SU-DHL-6 (cell line): ENCODE results near the gene YEATS4.

ENCODE experiments used
- H2AFZ ChIP-seq: fragments of 200-600 bp; sonication (generic); 2 replicates; pipeline ENCODE4 v1.6.1; 2014; ENCODE audit warnings: low read depth, mild to moderate bottlenecking, moderate library complexity, mixed read lengths, antibody characterized with exemption, low read length; ENCODE audit not compliant: severe bottlenecking
- H3F3A ChIP-seq: fragments of 200-600 bp; shearing (Covaris generic); 2 replicates; pipeline ENCODE4 v1.6.0; 2016; ENCODE audit warnings: antibody characterized with exemption, mild to moderate bottlenecking; ENCODE audit not compliant: insufficient read depth
- H3K27ac ChIP-seq: fragments of 200-600 bp; sonication (generic); 2 replicates; pipeline ENCODE4 v1.5.1; 2016; ENCODE audit warnings: low read depth, mild to moderate bottlenecking, low read length, moderate library complexity, mixed read lengths
- H3K27me3 ChIP-seq: fragments of 200-600 bp; sonication (generic), shearing (Covaris generic); 2 replicates; pipeline ENCODE4 v1.6.0; 2014; ENCODE audit warnings: mild to moderate bottlenecking, low read length
- H3K36me3 ChIP-seq: fragments of 200-600 bp; sonication (generic); 2 replicates; pipeline ENCODE4 v1.6.1; 2014; ENCODE audit warnings: mild to moderate bottlenecking, low read length, mixed read lengths
- H3K4me2 ChIP-seq: fragments of 300-600, 200-600 bp; shearing (Covaris generic), sonication (generic); 2 replicates; pipeline ENCODE4 v1.6.0; 2014; ENCODE audit warnings: low read length, low read depth, mild to moderate bottlenecking; ENCODE audit not compliant: poor library complexity, severe bottlenecking
- H3K4me3 ChIP-seq: fragments of 200-600 bp; sonication (generic); 2 replicates; pipeline ENCODE4 v1.5.1; 2014; ENCODE audit warnings: antibody characterized with exemption, low read length, mild to moderate bottlenecking, mixed read lengths; ENCODE audit not compliant: insufficient read depth, poor library complexity, severe bottlenecking
- H3K79me2 ChIP-seq: fragments of 200-600 bp; sonication (generic); 2 replicates; pipeline ENCODE4 v1.6.1; 2014; ENCODE audit warnings: mild to moderate bottlenecking, low read length, moderate library complexity; ENCODE audit not compliant: insufficient read depth
- H3K9ac ChIP-seq: fragments of 200-600 bp; sonication (generic); 2 replicates; pipeline ENCODE4 v1.7.0; 2014; ENCODE audit warnings: mild to moderate bottlenecking, low read length
- H3K9me2 ChIP-seq: fragments of 200-600 bp; sonication (generic); replicated peaks from 2 replicates; pipeline ENCODE4 v1.6.1; 2014; ENCODE audit warnings: low read length; ENCODE audit not compliant: insufficient read depth
- H3K9me3 ChIP-seq: fragments of 200-600 bp; sonication (generic); 2 replicates; pipeline ENCODE4 v1.6.1; 2014; ENCODE audit warnings: low read length, mixed read lengths; ENCODE audit not compliant: insufficient read depth
- H4K20me1 ChIP-seq: fragments of 200-600 bp; sonication (generic); 2 replicates; pipeline ENCODE4 v1.6.1; 2014; ENCODE audit warnings: low read depth, mild to moderate bottlenecking, antibody characterized with exemption, low read length, moderate library complexity, mixed read lengths
- CTCF ChIP-seq: fragments of 200-600 bp; sonication (generic); IDR thresholded peaks from one replicate; pipeline ENCODE4 v1.5.1; 2017; ENCODE audit warnings: antibody characterized with exemption, mild to moderate bottlenecking, low read length, moderate library complexity; ENCODE audit not compliant: insufficient read depth, poor library complexity, severe bottlenecking
- EZH2phosphoT487 ChIP-seq: fragments of 200-600 bp; sonication (generic), shearing (Covaris generic); conservative IDR thresholded peaks from 2 replicates; pipeline ENCODE4 v1.6.1; 2018; ENCODE audit warnings: mild to moderate bottlenecking, antibody characterized with exemption, low read length, moderate library complexity, mixed read lengths

Gene YEATS4

DNA sequence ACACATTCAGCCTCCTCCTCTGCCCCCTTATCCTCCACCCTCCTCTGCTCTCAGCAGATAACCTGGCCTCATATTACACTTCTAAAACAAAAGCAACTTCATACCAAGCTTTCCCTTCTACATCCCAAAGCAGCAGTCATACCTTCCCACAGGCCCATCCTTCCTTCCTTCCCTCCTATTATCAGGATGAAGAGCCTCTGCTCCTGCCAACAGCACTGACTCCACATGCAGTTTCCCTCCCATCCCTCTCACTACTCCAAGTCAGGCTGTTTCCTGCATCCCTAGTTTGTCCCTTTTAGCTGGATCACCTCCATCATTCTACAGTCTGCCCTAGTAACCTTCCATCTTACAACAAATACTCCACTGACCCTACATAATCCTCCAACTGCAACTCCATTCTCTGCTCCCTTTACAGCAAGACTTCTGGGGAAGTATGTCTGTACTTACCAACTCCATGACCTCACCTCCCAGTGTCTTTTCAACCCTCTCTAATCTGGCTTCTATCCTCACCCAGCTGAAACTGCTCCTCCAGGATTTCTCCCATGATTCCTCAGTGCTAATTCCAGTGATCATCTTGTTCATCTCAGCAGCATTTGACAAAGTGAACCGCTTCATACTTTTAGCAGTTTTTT, 4.9 kb upstream of the YEATS4 start:
- TF ChIP-seq CTCF: no peak
- TF ChIP-seq EZH2phosphoT487: no peak
- H3K36me3 ChIP-seq: no peaks in the 10 kb centered on the region
- H3F3A ChIP-seq: peaks cover 5% of the 10 kb centered on the region; the same call in 1 of the 2 replicates
- H3K9ac ChIP-seq: no peak overlapping the region
- H3K27me3 ChIP-seq: no peaks in the 10 kb centered on the region
- no peak overlapping the region for H3K4me2 ChIP-seq
- no peaks in the 10 kb centered on the region; the same call in 1 of the 2 replicates for H3K79me2 ChIP-seq
- H2AFZ ChIP-seq: no peak overlapping the region
- no peaks in the 10 kb centered on the region for H3K9me2 ChIP-seq
- H4K20me1 ChIP-seq: no peaks in the 10 kb centered on the region
- no peaks in the 10 kb centered on the region for H3K9me3 ChIP-seq
- H3K4me3 ChIP-seq: no peak overlapping the region
- H3K27ac ChIP-seq: no peak overlapping the region

GRCh38 chr12:69355363-69356028, 4.0 kb upstream of the YEATS4 start:
- Histone ChIP-seq H3K27ac (no peak overlapping the region), H3K9ac (no peak overlapping the region), H4K20me1 (no peaks in the 10 kb centered on the region), H3F3A (peaks cover 5% of the 10 kb centered on the region; the same call in 1 of the 2 replicates), H3K4me2 (no peak overlapping the region), H2AFZ (no peak overlapping the region), H3K9me2 (no peaks in the 10 kb centered on the region), H3K36me3 (no peaks in the 10 kb centered on the region), H3K27me3 (no peaks in the 10 kb centered on the region), H3K9me3 (no peaks in the 10 kb centered on the region), H3K4me3 (no peak overlapping the region), H3K79me2 (peaks cover 8% of the 10 kb centered on the region)
- TF ChIP-seq EZH2phosphoT487: no peak
- TF ChIP-seq CTCF: no peak

DNA sequence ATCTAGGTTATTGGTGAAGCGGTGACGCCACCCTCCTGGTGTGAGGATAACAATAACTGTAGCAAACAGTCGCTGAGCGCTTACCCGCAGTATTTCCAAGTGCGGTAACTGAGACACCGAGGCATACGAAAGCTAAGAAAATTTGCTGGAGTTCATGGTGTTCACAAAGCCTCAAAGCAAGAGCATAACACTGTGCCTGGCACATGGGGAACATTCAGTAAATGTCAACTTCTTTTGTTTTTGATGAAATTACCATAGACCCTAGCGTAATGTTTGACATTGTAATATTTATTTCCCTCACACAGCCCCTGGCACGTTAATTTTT, 767 bp downstream of the YEATS4 start:
- H3K79me2 ChIP-seq: peaks cover 53% of the 10 kb centered on the region

More for the DNA sequence above, 767 bp downstream of the YEATS4 start:
- Histone ChIP-seq H3K9me2 (no peaks in the 10 kb centered on the region), H3K9me3 (no peaks in the 10 kb centered on the region), H4K20me1 (no peaks in the 10 kb centered on the region), H2AFZ (no peak overlapping the region), H3K4me2 (peak overlapping the region; percentile 82), H3K36me3 (peaks cover 23% of the 10 kb centered on the region), H3K9ac (peak overlapping the region; percentile 90), H3K27me3 (no peaks in the 10 kb centered on the region), H3K4me3 (peak overlapping the region; percentile 70), H3K27ac (peak overlapping the region; percentile 83), H3F3A (peaks cover 5% of the 10 kb centered on the region; the same call in 1 of the 2 replicates)
- TF ChIP-seq CTCF (no peak), EZH2phosphoT487 (no peak)
